Adrenal gland (tissue), 5 donors: ENCODE results near the gene GLP2R.

Experiments used
- CTCF ChIP-seq, 6 experiments: fragments of 450-650 bp in 4 of 6; fragments of 200-600 bp in 2 of 6; sonication (generic) in 1 of 6; IDR thresholded peaks; 1 replicate in 5 of 6; 2 replicates in 1 of 6; pipeline versions ENCODE4 v1.5.1 to v1.8.0; 2016 to 2021; ENCODE audit warnings: antibody characterized with exemption in 6 of 6, mild to moderate bottlenecking in 2 of 6, moderate library complexity in 1 of 6
- POLR2A ChIP-seq, 2 donors: fragments of 450-650 bp; IDR thresholded peaks; one replicate each; pipeline ENCODE4 v1.6.1; 2017; ENCODE audit warnings: antibody characterized with exemption in 2 of 2, mild to moderate bottlenecking in 2 of 2, moderate library complexity in 1 of 2
- donor health status: DM: no; HTN: no; CAD: no.

GRCh38 chr17:9860851-9861250 is 35.1 kb downstream of the GLP2R start:
- no peak for TF ChIP-seq CTCF (IDR thresholded peaks at IDR 0.05)
- TF ChIP-seq POLR2A (IDR thresholded peaks at IDR 0.05) = no peak
